T-helper 22 cell (primary cell): ENCODE data around the gene TMEM205.
"Not testable (repeated sequence)": the region's sequence is repeated elsewhere in the genome, so short reads cannot be mapped to it uniquely, and the experiment has no call there.

Source experiments
- DNase-seq: peaks from one replicate; pipeline ENCODE4 v3.0.0-alpha.2; 2020; ENCODE audit warnings: low read depth

Gene TMEM205

GRCh38 chr19:11339254-11340098, 6.6 kb downstream of the TMEM205 start, which contains the start of gene RAB3D:
Gene RAB3D, minus strand, starts transcription at chr19:11339657. Its CDS starts 2,258 bp downstream, at chr19:11337399.
- peak; percentile 58 for DNase-seq

GRCh38 chr19:11338569-11339253, 7.4 kb downstream of the TMEM205 start:
- no peak for DNase-seq

GRCh38 chr19:11338121-11338520, 7.9 kb downstream of the TMEM205 start:
- no peak for DNase-seq

GRCh38 chr19:11337080-11337479, 9.0 kb downstream of the TMEM205 start:
- no peak for DNase-seq

GRCh38 chr19:11335449-11336146, 10.5 kb downstream of the TMEM205 start:
- no peak for DNase-seq

- DNase-seq: not testable (repeated sequence)
Measured at GRCh38 chr19:11333838-11334237, 12.2 kb downstream of the TMEM205 start.

- no peak for DNase-seq
Measured at GRCh38 chr19:11332822-11333221, 13.2 kb downstream of the TMEM205 start.

- DNase-seq: no peak
Measured at GRCh38 chr19:11331502-11331901, 14.6 kb downstream of the TMEM205 start.

- DNase-seq: no peak
Measured at GRCh38 chr19:11330127-11330526, 15.9 kb downstream of the TMEM205 start.

GRCh38 chr19:11325544-11325943, 20.5 kb downstream of the TMEM205 start:
- DNase-seq: no peak

GRCh38 chr19:11324748-11325389, 21.2 kb downstream of the TMEM205 start:
- no peak for DNase-seq

GRCh38 chr19:11324079-11324661, 21.9 kb downstream of the TMEM205 start:
- DNase-seq: no peak

GRCh38 chr19:11323601-11324078, 22.4 kb downstream of the TMEM205 start:
- DNase-seq: no peak

- DNase-seq: no peak
Measured at GRCh38 chr19:11322269-11323024, 23.6 kb downstream of the TMEM205 start.

GRCh38 chr19:11321191-11322126, 24.6 kb downstream of the TMEM205 start:
- no peak for DNase-seq

GRCh38 chr19:11320278-11320995, 25.6 kb downstream of the TMEM205 start:
- DNase-seq: not testable (repeated sequence)

- no peak for DNase-seq
Measured at GRCh38 chr19:11306337-11306736, 39.7 kb downstream of the TMEM205 start.

- DNase-seq: no peak
Measured at GRCh38 chr19:11304936-11305335, 41.1 kb downstream of the TMEM205 start.

GRCh38 chr19:11300811-11301120, 45.3 kb downstream of the TMEM205 start:
- DNase-seq: no peak
